ENCODE results near the gene NTSR2.

The NTSR2 gene

DNA sequence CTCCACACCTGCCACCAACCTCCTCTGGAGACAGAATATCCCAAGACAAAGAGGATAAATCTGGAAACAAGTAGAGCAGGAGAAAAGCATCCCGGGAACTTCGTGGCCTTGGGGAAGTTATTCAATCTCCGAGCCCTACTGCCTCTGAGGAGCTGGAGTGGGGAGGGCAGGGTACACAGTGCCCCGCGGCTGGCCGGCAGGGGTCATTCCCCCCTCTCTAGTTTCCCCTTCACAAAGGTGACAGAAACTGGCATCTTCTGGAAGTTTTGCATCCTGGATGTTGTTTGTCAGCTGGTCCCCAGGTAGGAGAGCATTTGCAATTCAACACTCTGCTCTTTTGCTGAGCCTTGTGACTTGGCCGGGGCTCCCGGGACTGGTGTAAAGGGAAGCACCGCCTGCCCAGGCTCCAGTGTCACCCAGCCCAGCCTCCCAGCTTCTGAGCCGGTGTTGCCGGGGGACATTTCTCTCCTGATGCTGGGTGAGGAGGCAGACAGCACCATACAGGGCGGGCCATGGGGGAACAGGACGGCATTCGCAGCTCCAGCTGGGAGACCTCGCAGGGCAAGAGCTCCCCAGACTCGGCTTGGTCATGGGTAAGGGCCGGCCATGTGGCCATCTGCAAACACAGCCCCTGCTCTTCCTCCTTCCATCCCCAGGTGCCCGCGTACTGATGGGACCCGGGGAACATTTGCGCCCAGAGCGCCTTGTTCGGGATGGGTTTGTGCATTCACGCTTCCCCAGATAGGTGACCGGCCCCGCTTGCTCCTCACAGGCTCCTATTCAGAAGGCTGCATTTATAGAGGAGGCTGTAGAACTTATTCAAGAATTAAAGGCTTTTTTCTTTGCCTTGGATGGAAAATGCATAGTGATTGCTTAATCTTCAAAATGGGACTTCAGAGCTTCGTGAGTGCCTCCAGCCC is 7.4 kb upstream of the NTSR2 start:
- no peak for DNase-seq (ENCODE audit: extremely low spot score)
- ChIA-PET CTCF (interaction anchor here (0.6 to 2.0 kb wide), 4 partner anchors 11 to 102 kb away, joined by 3 to 10 read pairs (median 4); no protein-coding TSS in a partner anchor), POLR2A (no interaction called here)
- TF ChIP-seq, protein P1, sequence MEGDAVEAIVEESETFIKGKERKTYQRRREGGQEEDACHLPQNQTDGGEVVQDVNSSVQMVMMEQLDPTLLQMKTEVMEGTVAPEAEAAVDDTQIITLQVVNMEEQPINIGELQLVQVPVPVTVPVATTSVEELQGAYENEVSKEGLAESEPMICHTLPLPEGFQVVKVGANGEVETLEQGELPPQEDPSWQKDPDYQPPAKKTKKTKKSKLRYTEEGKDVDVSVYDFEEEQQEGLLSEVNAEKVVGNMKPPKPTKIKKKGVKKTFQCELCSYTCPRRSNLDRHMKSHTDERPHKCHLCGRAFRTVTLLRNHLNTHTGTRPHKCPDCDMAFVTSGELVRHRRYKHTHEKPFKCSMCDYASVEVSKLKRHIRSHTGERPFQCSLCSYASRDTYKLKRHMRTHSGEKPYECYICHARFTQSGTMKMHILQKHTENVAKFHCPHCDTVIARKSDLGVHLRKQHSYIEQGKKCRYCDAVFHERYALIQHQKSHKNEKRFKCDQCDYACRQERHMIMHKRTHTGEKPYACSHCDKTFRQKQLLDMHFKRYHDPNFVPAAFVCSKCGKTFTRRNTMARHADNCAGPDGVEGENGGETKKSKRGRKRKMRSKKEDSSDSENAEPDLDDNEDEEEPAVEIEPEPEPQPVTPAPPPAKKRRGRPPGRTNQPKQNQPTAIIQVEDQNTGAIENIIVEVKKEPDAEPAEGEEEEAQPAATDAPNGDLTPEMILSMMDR (IDR thresholded peaks at IDR 0.05; ENCODE audit: control extremely low read depth, extremely low read depth, low read depth, missing control alignments) = no peak

DNA sequence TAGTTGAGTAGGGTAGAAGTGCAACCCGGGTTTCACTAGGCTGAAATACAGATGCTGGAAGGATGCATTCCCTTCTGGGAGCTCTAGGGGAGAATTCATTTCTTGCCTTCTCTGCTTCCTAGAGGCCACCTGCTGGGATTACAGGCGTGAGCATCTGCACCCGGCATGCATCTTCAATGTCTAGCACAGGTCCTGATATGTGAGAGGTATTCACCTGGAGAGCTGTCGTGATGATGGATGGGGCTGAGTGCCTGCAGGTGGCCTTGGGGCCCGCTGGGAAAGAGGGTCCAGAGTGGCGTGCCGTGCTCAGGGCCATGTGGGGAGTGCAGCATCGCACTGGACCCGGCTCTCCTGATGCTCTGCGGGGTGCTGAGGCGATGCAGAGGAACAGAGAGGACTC is 6.6 kb upstream of the NTSR2 start:
- ChIA-PET CTCF (interaction anchor here (2.0 kb wide), 1 partner anchor 11 kb away, joined by 10 read pairs; no protein-coding TSS in a partner anchor), POLR2A (interaction anchor here (0.6 kb wide), 1 partner anchor 814 kb away, joined by 6 read pairs; no protein-coding TSS in a partner anchor)
- TF ChIP-seq, protein P1 (IDR thresholded peaks at IDR 0.05; ENCODE audit: control extremely low read depth, extremely low read depth, low read depth, missing control alignments) = no peak
- DNase-seq (ENCODE audit: extremely low spot score) = no peak

DNA sequence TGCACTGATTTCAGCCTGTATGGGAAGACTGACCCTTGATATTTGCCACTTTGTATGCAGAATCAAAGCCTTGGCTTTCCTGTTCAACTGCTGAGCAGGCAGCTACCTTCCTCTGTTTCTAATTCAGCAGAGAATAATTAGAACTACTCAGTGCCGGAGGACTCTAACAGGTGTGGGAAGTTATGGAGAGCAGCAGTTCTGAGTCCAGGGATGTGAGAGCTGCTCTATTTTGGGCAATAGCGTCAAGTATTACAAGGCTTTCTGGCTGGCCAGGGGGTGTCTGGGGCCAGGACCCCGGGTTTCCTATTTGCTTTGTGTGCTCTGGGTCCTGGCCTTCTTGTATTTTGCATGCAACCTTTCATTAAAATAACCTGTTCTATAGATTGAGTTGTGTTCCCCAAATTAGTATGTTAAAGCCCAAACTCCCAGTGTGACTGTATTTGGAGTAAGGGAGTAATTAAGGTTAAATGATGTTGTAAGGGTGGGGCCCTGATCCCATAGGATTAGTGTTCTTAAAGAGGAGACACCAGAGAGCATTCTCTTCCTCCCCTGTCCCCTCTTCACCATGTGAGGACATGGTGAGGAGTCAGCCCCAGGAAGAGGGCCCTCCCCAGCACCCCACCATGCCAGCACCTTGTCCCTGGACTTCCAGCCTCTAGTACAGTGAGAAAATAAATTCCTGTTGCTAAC is 5.6 kb upstream of the NTSR2 start:
- TF ChIP-seq, protein P1 (IDR thresholded peaks at IDR 0.05; ENCODE audit: control extremely low read depth, extremely low read depth, low read depth, missing control alignments) = no peak
- no peak for DNase-seq (ENCODE audit: extremely low spot score)
- POLR2A ChIA-PET = no interaction called here
- CTCF ChIA-PET = no interaction called here

GRCh38 chr2:11674983-11675382 is 5.0 kb upstream of the NTSR2 start:
- TF ChIP-seq, protein P1 (IDR thresholded peaks at IDR 0.05; ENCODE audit: control extremely low read depth, extremely low read depth, low read depth, missing control alignments) = no peak
- CTCF ChIA-PET = interaction anchor here (1.3 kb wide), 1 partner anchor 9 kb away, joined by 3 read pairs; no protein-coding TSS in a partner anchor
- DNase-seq (ENCODE audit: extremely low spot score) = no peak
- POLR2A ChIA-PET = no interaction called here

- TF ChIP-seq, protein P1 (IDR thresholded peaks at IDR 0.05; ENCODE audit: control extremely low read depth, extremely low read depth, low read depth, missing control alignments) = no peak
- ChIA-PET POLR2A (no interaction called here), CTCF (interaction anchor here (0.9 to 1.3 kb wide), 2 partner anchors 12 to 16 kb away, joined by 3 read pairs; no protein-coding TSS in a partner anchor)
- no peak for DNase-seq (ENCODE audit: extremely low spot score)
Observed at GRCh38 chr2:11672407-11672806, 2.4 kb upstream of the NTSR2 start.

DNA sequence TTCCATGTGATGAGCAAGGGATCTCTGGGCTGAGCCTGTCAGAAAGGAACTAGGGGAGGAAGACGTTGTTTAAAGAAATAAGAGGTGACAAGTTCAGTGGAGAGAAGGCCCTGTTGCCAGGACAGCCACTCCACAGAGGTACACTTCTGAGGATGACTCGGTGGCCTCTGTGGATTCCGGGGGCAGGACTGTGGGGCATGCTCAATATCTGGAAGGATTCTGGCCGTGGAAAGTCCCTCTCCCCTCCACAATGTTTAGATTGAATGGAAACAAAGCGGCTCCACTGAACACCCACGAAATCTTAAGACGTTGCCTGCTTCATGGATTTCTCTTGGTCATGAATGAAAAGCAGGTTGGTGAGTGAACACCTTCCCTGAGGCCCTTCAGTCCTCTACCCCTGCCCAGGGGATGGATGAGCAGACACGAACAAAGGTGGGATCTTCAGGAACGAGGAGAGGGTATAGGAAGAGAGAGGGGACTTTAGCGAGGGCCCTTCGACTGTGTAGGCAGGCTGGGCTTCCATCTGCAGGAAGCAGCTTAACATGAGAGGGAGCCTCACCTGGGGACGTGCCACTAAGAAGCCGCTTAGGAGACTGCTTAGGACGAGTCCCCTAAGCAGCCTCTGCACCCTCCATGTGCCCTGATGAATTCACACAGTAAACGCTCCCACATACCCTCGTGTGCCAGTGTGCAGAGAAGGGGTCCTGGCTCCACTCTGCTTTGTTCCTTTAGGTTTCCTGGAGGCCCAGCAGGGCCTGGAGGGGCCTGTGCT is 1.9 kb downstream of the NTSR2 start:
- DNase-seq (ENCODE audit: extremely low spot score) = no peak
- CTCF ChIA-PET = no interaction called here
- POLR2A ChIA-PET = no interaction called here
- TF ChIP-seq, protein P1 (IDR thresholded peaks at IDR 0.05; ENCODE audit: control extremely low read depth, extremely low read depth, low read depth, missing control alignments) = no peak
